ENCODE measurements around the gene TAF6L. TPM values are rescaled to one million over a fixed set of nuclear protein-coding genes. Genes with fewer than 3 reads are reported as not detected.

Gene TAF6L
- total RNA-seq, 4 donors from 2014 or later = 15.6 to 29.6 (median 17.8) TPM

GRCh38 chr11:62774407-62774806 is 3.2 kb downstream of the TAF6L start:
- Histone ChIP-seq H3K4me1 (peaks cover 0 to 17% (median 6%) of the 10 kb centered on the region in 4 donors), H3K9me3 (no peaks in the 10 kb centered on the region), H3K27me3 (no peaks in the 10 kb centered on the region), H3K4me3 (no peak overlapping the region), H3K36me3 (peaks cover 0 to 41% (median 0%) of the 10 kb centered on the region in 3 donors), H3K27ac (no peak overlapping the region)
- TF ChIP-seq POLR2A (IDR thresholded peaks at IDR 0.05) (no peak), CTCF (IDR thresholded peaks at IDR 0.05) (no peak)
- no peak for DNase-seq

- Histone ChIP-seq H3K4me3 (no peak overlapping the region), H3K36me3 (peaks cover 0 to 49% (median 0%) of the 10 kb centered on the region in 3 donors), H3K27me3 (no peaks in the 10 kb centered on the region), H3K9me3 (no peaks in the 10 kb centered on the region), H3K4me1 (peaks cover 0 to 10% (median 4%) of the 10 kb centered on the region in 4 donors), H3K27ac (no peak overlapping the region)
- TF ChIP-seq CTCF (IDR thresholded peaks at IDR 0.05) = no peak
- no peak for TF ChIP-seq POLR2A (IDR thresholded peaks at IDR 0.05)
- no peak for DNase-seq
Observed at GRCh38 chr11:62775646-62776045, 4.5 kb downstream of the TAF6L start.

- TF ChIP-seq CTCF (IDR thresholded peaks at IDR 0.05) (no peak), POLR2A (IDR thresholded peaks at IDR 0.05) (no peak)
- no peaks in the 10 kb centered on the region for H3K9me3 ChIP-seq
- DNase-seq = no peak
- no peak overlapping the region for H3K4me3 ChIP-seq
- H3K4me1 ChIP-seq = peaks cover 0 to 1% (median under 1%) of the 10 kb centered on the region in 4 donors
- no peaks in the 10 kb centered on the region for H3K27me3 ChIP-seq
- no peak overlapping the region for H3K27ac ChIP-seq
- peaks cover 0 to 57% (median 0%) of the 10 kb centered on the region in 3 donors for H3K36me3 ChIP-seq
Observed at GRCh38 chr11:62777389-62777788, 6.2 kb downstream of the TAF6L start.

GRCh38 chr11:62778441-62778840 is 7.2 kb downstream of the TAF6L start:
- H3K9me3 ChIP-seq = no peaks in the 10 kb centered on the region
- H3K27ac ChIP-seq = no peak overlapping the region
- TF ChIP-seq POLR2A (IDR thresholded peaks at IDR 0.05) = no peak
- no peak for TF ChIP-seq CTCF (IDR thresholded peaks at IDR 0.05)
- DNase-seq = no peak
- H3K27me3 ChIP-seq = no peaks in the 10 kb centered on the region
- H3K4me3 ChIP-seq = no peak overlapping the region
- H3K36me3 ChIP-seq = peaks cover 0 to 64% (median 0%) of the 10 kb centered on the region in 3 donors
- H3K4me1 ChIP-seq = no peaks in the 10 kb centered on the region

GRCh38 chr11:62782753-62783152 is 11.6 kb downstream of the TAF6L start:
- no peak for TF ChIP-seq POLR2A (IDR thresholded peaks at IDR 0.05)
- no peak for TF ChIP-seq CTCF (IDR thresholded peaks at IDR 0.05)
- Histone ChIP-seq H3K27me3 (no peaks in the 10 kb centered on the region), H3K9me3 (no peaks in the 10 kb centered on the region), H3K27ac (no peak overlapping the region), H3K36me3 (peaks cover 0 to 39% (median 0%) of the 10 kb centered on the region in 3 donors), H3K4me3 (no peak overlapping the region), H3K4me1 (peaks cover 0 to 10% (median 6%) of the 10 kb centered on the region in 4 donors)
- DNase-seq = no peak
